Astrocyte of the cerebellum (primary cell): Measurements from ENCODE around the gene APOL5.

Experiments used
- DNase-seq: peaks from one replicate; pipeline ENCODE4 v3.0.0-alpha.2; 2011; ENCODE audit warnings: low read depth
- H3K4me3 ChIP-seq: 2 replicates; pipeline ENCODE4 v1.5.1; 2011; ENCODE audit warnings: mild to moderate bottlenecking, low read depth, low read length, moderate library complexity
- in situ Hi-C: cut with HindIII; loops from 2 replicates; pipeline ENCODE4 v1.10.0; 2017; ENCODE audit warnings: low sequenced_read_pairs
- TF ChIP-seq, protein P1 (sequence below): IDR thresholded peaks from 2 replicates; pipeline ENCODE4 v1.5.1; 2012; ENCODE audit warnings: low read length, low read depth, moderate library complexity, mild to moderate bottlenecking; ENCODE audit errors: missing control alignments

The APOL5 gene

DNA sequence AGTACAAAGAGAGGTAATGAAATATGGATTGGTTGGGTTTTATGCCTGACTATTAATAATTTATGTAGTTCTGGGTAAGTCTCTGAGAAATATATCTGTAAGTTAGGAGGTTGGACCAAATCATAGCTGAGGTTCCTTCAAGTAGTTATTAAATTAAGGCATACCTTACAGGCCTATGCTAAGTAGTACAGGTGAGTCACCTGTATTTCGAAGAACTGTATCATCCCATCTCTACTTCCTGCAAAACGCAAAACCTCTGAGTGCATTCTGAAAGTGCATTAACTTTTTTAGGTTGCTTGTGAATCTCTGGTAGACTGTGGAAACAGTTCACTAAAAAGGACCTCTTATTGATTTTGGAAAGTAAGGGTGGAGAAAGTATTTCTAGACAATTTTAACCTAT, 37.1 kb downstream of the APOL5 start:
- no peak for DNase-seq
- no peak overlapping the region for H3K4me3 ChIP-seq
- TF ChIP-seq, protein P1, sequence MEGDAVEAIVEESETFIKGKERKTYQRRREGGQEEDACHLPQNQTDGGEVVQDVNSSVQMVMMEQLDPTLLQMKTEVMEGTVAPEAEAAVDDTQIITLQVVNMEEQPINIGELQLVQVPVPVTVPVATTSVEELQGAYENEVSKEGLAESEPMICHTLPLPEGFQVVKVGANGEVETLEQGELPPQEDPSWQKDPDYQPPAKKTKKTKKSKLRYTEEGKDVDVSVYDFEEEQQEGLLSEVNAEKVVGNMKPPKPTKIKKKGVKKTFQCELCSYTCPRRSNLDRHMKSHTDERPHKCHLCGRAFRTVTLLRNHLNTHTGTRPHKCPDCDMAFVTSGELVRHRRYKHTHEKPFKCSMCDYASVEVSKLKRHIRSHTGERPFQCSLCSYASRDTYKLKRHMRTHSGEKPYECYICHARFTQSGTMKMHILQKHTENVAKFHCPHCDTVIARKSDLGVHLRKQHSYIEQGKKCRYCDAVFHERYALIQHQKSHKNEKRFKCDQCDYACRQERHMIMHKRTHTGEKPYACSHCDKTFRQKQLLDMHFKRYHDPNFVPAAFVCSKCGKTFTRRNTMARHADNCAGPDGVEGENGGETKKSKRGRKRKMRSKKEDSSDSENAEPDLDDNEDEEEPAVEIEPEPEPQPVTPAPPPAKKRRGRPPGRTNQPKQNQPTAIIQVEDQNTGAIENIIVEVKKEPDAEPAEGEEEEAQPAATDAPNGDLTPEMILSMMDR: no peak
- in situ Hi-C loops: no loop called here

DNA sequence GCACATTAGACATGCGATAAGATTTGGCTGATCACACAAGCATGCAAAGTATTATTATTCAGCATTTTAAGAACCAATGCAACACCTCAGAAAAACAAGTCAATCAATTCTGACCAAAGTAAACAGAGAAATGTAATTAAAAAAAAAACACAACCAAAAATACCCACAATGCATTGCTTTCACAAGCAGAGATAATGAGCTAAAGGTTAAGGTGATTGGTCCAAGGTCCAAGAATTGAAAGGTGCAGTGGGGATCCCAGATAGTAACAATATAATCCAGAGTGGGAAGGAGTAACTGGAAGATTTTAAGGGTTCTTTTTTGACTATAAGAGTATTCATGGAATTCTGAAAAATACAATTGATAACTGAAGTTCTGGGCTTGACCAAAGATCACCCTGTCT, 39.0 kb downstream of the APOL5 start:
- in situ Hi-C loops: no loop called here
- no peak overlapping the region for H3K4me3 ChIP-seq
- no peak for DNase-seq
- TF ChIP-seq, protein P1: no peak

DNA sequence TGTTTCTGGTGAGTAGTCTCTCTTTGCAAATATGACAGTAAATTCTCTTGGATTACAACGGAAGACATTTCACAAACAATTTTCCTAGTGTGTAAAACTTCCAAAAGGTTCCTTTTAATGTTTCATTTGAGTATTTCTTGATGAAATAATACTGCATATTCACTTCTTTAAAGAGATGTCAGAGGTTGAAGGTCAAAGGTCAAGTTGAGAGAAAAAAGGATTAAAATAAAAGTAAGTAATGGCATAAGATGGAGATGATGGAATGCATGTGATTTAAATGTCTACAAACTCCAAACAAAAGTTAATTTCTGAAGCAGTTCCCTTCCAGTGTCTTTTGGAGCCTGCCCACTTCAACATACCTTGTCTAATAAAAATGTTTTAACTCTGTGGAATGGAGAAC, 40.7 kb downstream of the APOL5 start:
- in situ Hi-C loops: no loop called here
- no peak overlapping the region for H3K4me3 ChIP-seq
- TF ChIP-seq, protein P1: no peak
- DNase-seq: no peak

DNA sequence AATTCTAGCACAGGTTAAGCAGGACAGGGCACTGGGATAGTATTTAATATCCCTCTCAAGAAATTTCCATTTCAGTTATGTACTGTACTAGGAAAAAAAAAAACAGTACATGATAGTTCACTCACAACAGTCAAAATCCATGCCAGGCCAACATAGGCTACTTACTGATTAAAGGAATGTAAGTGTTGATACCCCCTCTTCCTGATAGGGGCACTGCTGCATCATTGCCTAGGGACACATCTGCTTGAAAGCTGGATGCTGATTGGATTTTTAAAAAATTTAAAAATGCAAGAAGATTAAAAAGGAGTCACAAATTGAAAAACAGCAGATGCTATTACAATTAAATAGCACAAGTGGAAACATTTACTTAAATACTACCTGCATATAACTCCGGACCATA, 43.4 kb downstream of the APOL5 start:
- DNase-seq: no peak
- no peak overlapping the region for H3K4me3 ChIP-seq
- TF ChIP-seq, protein P1: peak; percentile 52
- in situ Hi-C loops: no loop called here

DNA sequence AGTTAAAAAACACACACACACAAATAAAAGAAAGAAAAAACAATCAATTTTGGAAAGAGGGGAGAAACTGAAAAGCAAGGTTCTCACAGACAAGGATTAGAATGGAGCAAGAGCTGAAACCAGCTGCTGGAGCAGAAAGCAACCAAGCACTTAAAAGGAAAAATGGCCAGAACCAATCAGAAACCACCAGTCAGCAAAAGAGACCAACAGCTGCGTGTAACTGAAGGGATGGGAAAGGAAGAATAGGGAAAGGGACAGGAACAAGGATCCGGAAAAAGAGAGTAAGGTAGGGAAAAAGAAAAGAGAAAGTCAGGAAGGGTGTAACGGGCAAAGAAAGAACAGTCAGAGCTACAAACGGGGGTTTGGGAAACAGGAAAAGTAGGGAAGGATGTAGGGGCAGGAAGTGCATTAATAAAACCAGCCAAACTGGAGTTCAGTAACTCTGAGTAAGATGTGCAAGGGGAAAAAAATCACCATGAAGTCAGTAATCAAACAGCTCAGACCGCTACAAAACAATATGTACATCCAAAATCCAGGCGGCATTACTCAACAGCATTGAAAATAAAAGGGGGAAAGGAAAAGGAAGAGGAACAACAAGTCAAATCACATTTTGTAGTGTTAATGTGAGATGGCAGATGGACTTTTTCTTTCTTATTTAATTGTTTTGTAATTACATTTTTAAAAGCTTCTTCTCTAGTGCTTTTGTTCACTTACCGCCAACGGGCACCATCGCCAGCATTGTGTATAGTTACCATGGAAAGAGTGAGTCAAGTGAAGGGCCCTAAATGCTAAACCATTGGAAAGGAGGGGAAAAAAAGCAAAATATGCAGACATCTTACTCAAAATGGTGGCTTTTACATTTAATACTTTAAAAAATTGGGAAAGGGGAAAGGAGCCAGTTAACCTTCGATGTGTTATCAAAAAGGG, 49.2 kb downstream of the APOL5 start:
- H3K4me3 ChIP-seq: no peak overlapping the region
- TF ChIP-seq, protein P1: no peak
- no peak for DNase-seq
- in situ Hi-C loops: no loop called here

DNA sequence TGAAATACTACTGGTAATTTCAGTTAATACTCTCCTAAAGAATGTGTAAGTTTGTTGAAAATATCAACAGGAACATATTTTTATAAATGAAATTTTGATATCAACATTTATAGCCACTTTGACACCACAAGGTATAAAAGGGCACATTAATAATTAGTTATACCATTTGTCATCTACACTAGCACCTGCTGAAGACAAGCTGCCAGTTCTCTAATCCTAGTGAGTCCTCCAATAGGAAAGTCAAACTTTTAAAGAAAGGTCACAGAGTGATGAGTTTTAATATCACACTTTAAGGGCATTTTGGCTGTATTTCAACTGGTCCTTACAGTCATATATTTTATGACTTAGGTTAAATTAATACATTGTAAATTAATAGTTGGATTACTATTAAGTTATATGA, 52.3 kb downstream of the APOL5 start:
- no peak overlapping the region for H3K4me3 ChIP-seq
- TF ChIP-seq, protein P1: no peak
- in situ Hi-C loops: no loop called here
- no peak for DNase-seq
